Activated CD4-positive, alpha-beta T cell treated with anti-CD3 and anti-CD28 coated beads, Interleukin-2, amount 50 U/mL, for 48 hours (primary cell): ENCODE data around the gene HACD2.
A peak's percentile ranks its signal among the peaks of the same experiment; 100 is the strongest.

Experiments
- DNase-seq, 2 experiments: peaks; one replicate each; pipeline ENCODE4 v3.0.0-alpha.2; 2020

The HACD2 gene

DNA sequence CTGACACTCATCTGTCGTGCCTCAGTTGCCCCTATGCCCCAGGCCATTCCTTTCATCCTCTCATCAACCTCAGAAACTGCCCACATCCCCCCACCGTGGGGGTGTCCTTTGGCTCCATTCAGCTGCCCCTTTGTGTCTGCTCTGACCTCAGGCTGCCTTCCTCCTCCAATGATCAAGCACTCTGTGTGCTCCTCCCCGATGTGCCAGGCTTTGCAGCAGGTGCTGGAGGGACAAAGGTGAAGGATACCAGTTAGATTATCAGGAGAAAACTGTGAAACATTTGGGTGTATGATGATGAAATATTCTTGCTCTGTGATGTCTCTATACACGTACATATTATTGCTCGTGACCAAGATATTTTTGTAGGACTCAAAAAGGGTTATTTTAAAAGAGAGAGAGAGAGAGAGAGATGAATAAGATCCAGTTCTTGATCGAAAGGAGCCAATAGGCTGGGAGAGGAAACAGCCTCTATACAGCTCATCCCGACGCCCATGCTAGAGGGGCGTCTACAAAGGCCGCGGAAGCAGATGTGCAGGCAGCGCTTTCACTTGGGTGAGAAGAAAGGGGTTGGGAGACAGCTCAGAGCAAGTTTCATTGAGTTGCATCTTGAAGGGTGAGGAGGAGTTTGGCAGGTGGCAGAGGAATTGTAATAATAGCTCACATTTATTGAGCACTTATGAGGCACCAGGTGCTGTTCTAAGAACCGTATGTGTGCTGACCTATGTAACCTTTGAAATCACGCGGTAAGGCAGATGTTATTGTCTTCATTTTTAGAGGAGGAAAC, 107.7 kb downstream of the HACD2 start:
- DNase-seq: no peak

DNA sequence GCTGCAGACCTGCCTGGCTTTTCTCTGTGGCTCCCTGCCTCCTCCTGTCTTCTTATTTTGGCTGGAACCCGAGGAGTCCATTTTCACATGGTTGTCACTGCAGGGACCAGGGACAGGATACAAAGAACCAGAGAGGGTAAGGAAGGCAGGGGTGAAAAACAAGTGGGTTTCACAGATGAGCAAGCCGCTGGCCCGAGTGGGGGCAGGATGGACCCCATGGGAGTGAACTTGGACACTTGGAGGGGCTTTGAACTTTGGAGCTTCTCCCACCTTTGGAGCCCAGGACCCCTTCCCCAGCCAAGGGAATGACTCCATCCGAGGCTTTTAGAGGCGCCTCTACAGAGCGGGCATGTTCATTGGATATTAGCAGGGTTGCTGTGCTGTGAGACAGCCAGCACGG, 109.1 kb downstream of the HACD2 start:
- no peak for DNase-seq

DNA sequence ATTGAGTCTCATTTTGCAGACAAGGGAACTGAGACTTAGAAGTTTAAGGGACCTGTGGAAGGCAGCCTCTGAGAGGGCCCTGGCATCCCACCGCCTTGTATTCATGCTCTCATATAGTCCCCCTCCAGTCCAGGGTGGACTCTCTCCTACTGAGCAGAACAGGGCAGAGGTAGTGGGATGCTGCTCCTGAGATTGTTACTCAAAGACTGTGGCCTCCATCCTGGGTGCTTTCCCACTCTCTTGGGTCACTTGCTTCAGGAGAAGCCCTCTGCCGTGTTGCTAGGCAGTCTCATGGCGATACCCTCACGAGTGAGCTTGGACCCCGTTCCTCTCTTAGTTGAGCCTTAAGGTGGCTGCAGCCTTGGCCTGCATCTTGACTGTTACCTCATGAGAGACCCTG, 113.7 kb downstream of the HACD2 start:
- DNase-seq: no peak

DNA sequence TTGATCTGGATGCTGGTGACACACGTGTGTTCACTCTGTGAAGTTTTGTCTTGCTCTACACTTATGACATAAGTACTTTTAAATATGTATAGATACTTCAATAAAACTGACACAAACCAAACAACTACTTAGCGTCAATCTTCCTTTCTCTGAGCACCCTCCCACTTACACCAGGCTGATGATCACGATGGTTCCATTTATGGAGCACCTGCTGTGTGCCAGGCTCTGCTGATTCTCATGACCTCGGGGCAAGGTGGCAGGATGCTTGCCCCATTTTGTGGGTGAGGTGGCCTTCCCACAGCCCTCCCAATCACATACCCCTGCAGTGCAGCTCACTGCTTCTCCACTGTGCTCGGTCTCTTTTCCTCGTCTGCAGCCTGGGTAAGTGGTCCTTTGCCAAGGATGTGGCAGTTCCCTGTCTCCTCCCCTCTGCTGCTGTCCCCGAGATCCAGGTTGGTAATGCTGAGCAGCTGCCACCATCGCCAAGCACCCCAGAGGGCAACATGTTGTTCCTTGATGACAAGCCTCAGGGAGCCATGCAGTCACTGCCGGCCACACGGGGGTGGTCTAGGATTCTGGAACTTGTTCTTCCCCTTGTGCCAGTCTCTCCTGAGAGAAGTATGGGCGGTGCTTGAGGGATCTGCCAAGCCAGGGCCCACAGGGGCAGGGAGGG, 115.4 kb downstream of the HACD2 start:
- DNase-seq: no peak

DNA sequence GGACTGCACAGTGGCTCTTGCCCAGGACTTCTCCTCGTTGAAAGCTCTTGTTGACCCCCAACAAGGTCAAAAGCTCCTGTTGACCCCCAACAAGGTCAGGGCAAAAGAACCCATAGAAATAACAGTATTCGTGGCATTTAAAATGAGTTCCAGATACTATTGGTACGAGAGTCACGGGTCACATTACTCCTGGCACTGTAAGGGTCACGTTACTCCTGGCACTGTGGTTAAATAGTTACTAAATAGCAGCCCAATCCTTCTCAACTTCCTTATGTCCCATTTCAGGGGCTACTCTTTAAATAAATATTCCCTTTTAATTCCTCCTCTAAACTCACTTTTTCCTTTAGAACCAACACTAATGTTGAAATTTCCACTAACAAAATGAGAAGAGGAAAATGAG, 117.8 kb downstream of the HACD2 start:
- DNase-seq: no peak

DNA sequence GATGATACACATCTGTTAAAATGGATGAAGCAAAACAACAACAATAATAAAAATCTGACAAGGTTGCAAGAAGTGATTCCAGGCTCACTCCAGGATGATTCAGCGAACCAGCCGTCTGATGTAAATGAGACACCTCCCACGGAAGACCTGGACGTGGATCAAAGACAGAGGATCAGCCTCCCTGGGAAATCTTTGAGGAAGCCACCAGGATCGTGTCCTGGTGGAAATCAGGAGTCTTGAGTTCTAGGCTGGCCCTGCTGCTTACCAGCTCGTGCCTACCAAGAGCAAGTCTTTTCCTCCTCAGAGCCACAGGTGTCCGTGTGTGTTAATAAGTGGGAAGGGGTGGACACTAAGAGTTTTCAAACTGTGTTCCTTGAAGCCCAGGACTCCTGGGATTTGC, 120.6 kb downstream of the HACD2 start:
- DNase-seq: no peak

DNA sequence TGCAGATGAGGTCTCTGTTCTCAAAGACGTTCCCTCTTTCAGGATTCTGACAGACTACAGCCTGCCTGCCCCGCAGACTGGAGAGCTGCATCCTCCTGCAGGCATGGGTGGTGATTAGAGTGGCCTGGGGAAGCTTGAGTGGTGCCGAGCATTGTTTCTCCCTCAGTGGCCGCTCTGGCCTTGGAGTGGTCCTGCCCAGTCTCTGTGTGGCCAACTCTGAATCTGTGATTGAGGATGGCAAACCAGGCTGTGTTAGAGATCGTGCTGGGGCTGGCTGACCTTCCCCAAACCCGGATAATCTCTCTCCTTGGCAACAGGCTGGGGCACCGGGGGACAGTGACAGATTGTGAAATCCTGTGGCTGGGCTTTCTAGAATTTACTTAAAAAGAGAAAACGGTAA, 125.0 kb downstream of the HACD2 start:
- no peak for DNase-seq

DNA sequence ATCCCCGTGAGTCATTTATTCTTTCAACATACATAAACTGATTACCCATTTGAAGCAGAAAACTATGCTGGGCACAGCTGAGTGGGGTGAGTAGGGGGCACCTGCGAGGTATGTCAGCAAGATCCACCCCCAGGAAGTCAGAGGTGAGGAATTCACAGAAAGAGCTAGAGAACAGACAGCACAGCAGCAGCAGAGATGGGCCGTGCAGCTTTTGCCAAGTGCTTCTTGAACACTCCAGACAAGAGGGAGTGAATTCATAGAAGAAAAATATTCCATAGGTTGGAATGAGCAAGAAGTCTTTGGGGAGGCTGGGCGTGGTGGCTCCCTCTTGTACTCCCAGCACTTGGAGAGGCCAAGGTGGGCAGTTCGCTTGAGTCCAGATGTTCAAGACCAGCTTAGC, 126.6 kb downstream of the HACD2 start:
- no peak for DNase-seq

DNA sequence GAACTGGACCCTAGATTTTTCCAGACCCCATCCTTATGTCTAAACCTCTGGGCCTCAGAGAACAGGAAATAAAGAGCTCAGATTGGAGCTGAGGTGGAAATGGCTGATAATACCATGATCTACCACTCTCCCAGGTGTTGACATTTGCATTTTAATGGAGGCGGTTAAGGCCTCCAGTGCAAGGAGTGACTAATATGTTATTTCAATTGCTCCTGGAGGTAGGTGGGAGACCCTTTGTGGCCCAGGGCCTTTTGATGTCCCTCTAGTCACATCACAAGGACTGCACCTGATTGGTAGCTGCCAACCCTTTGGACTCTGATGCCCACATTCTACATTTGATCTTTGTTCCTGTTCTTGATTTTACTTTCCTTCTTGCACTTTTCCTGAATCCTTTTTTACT, 127.0 kb downstream of the HACD2 start:
- DNase-seq: no peak

DNA sequence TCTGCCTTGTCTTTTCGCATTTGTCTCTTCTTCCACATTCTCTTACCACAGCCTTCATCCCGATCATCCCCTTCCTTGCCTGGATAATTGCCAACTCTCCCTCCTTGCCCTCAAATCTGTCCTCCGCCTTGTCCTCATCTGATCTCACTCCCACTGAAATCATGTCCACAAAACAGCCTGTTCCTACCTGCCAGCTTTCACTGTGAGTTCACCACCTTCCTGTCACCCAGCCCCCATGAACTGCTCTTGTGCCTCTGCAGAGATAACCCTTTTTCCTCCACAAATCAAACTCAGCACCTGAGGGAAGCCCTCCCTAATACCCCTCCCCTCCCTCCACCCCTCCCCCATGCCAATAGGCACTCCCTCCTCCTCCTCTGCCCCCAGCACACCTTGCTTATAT, 131.2 kb downstream of the HACD2 start:
- DNase-seq: no peak

DNA sequence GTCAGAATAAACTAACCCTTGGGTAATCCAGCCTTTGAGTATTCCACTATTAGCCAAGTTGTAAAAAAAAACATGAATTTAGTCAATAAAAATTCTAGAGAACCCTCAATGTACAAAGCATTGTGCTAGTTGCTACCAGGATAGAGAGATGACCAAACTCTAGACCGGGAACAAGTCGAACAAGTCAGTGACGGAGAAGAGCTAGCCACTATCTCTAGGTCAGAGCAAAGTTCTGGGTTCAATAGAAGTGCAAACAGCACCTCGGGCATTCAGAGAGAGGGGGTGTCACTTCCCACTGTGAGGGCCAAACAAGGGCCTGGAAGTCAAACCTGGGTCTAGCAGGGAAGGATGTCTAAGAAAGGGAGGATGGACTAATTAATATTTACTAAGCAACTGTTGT, 133.7 kb downstream of the HACD2 start:
- DNase-seq: no peak

DNA sequence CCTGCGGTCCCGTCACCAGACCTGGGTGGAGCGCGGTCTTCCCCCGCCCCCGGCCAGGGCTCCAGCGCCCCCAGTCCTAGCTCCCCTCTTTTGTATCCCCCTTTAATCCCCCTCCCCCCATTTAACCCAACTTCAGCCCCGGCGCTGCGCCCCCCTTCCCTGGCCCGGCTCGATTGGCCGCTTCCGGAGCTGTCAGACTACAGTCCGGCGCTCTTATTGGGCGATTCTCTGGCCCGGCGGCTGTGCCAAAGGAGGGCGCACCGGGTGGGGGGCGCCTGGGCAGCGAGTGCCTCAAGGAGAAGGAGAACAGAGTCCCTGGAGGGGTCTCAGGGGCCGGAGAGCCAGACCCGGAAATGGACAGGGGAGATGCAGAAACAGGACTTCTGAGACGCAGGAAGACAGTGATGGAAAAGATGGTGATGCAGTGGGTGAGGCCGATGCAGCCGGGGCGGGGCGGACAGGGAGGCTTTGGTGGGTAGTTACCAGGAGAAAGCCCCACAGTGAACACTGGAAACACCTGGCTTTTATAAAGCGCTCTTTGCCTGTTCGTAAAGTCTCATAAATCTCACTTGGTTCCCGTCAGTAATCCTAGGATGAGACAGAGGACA, 134.8 kb downstream of the HACD2 start:
- DNase-seq: no peak

DNA sequence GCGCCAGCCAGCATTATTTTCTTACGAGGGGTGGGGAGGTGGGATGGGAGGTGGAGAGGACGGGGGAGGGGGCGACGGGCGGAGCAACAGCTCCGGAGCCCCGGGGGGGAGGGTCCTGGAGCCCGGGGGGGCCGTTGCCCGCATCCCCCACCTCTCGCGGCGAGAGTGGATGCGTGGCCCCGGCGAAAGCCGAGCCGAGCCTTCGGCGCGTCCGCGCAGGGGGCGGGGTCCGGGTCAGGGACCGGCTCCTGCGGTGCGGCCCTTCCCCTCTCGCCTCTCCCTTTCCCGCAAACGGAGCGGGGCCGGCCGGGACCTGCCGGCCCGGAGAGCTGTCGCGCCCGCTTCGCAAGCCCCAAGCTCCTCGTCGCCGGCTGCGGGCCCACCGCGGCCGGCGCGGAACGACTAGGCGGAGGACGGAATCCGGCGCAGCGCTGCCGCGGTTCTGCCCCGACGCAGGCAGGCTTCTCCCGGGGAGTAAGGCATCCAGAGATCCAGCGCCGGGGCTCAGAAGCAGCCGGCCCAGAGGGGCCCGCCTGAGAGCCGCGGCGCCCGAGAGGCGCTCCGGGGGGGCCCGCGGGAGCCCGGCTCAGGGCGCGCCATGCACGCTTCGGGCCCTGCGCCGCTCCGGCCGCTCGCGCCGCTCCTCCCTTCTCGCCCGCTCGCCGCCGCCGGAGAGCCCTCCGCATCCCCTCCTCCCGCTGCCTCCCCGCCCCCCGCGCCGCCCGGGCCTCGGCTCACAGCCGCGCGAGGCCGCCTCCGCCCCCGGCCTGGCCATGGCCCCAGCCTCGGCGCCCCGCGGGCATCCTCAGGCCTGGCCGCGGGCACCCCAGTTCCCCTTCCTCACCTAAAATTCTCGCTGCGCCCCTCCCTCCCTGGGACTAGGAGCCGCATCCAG, 135.5 kb downstream of the HACD2 start:
- peak; percentile 9 to 16 for DNase-seq

DNA sequence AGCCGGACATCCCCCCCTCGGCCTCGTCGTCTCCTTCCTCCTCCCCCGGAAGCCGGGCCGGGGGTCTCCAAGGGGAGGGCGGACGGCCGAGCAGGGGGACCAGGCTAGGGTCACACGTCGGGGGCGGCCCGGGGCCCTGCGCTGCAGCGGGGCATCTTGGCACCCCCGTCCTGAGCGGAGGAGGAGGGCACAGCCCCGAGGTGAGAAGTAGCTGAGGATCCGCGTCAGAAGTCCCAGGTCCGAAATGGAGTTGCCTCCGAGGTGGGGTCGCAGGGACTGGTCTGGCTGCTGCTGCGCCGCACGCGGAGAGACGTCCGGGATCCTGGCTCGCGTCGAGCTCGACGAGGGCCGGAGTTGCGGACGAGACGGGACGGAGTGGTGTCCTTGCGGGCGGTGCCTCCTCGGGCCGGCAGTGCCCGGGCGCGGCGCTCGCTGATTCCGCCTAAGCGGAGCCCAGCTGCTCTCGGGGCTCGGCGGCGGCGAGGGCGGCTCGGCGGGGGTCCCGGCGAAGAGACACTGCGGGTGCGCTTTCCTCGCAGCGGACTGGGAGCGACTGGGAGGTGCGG, 136.2 kb downstream of the HACD2 start, which contains the start of gene ADCY5:
TSS of gene ADCY5 (minus strand) at position 555 of the 566 bp plus-strand sequence. CDS start at position 10, 545 bp downstream.
- peak in 1 of 2 experiments; percentile 6 for DNase-seq

DNA sequence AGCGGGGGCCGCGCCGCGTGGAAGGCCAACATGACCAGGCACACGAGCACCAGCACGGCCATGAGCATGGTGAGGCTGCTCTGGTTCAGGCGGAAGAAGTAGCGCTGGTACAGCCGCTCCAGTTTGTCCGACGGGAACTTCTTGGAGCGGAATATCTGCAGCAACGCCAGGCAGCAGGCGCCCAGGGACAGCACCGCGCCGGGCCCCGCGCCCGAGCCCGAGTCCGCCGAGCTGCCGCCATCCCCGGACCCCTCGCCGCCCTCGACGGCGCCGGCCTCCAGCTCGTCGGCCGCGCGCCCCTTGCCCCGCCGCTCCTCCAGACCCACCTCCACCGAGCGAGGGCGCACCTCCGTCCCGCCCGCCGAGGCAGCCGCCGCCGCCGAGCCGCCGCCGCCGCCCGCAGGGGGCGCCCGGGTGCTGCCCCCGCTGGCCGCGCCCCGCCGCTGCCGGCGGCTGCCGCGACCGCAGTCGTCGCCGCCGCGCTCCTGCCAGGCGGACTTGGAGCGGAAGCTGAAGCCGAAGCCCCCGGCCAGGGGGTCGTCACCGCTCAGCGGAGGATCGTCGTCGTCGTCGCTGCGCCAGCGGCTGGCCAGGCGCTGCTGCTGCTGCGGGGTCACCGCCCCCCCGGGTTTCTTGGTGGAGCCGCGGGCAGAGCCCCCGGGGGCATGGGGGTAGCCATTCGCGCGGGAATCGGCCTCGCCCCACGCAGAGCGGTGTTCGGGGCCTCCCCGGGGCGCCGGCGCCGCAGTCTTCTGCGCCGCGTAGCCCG, 136.9 kb downstream of the HACD2 start:
- DNase-seq: peak; percentile 44 to 52

DNA sequence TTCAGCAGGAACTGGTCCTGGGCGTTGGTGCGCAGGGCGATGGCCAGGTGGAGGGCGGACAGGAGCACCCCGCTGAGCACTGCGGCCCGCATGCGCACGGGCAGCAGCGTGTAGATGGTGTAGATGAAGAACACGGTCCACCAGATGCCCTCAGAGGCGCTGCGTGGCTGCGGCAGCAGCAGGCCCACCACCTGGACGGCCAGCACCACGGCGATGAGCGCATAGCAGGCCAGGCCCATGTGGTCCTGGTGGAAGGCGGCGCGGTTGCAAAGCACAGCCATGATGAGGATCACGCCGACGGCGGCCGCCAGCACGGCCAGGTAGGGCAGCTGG, 137.5 kb downstream of the HACD2 start:
- no peak for DNase-seq

DNA sequence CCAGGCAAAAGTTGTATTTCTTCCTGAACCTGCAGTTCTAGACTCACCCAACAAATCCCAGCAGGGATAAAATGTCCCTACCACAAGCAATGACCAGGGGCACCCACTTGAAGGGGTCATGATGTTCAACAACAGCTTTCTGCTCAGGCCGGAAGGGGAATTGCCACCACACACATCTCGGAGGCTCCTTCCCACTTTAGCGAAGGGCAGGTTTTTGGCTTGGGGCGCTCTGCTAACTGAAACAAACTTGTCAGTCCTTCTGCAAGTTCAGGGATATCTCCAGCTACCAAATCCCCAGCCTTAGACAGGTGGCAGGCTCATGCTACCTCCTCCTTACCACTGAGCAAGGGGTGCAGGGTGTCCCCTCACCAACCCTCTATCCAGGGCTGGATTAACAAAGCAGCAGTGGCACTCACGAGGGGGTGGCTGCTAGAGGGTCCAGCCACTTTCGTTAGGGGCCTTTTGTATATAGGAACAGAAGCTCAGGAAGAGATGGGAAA, 138.2 kb downstream of the HACD2 start:
- no peak for DNase-seq

DNA sequence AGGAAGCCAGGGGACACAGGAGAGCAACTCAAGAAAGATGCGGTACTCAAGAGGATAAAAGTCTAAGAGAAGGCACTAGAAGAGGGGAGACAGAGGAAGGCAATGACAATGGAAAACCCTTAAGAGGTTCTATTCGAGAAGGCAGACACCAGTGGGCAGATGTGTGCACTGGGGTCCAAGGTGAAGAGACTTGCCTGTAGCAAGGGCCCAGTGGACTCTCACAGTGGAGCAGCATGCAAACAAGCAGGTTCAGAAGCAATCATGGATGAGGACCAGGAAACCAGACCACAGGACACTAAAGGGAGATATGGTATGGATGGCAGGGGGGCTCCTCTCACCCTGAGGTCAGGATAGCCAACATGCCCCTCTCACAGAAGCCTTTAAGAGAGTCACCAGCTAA, 138.6 kb downstream of the HACD2 start:
- DNase-seq: no peak

DNA sequence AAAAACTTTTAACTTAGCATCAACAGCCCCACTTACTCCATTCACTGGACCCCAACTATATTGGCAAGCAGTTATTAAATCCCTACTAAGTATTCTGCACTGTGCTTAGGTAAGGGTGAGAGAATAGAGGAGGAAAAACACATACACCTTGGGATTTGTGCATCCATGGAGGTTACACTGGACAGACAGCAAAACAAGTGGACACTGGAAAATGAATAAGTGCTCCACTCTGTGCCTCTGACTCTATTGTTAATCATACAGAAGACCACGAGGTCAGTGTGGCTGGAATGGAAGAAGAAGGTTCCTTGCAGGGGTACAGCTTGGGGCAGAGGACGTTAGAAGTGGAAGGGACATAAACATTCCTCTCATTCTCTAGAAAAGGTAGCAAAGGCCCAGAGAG, 139.2 kb downstream of the HACD2 start:
- no peak for DNase-seq

DNA sequence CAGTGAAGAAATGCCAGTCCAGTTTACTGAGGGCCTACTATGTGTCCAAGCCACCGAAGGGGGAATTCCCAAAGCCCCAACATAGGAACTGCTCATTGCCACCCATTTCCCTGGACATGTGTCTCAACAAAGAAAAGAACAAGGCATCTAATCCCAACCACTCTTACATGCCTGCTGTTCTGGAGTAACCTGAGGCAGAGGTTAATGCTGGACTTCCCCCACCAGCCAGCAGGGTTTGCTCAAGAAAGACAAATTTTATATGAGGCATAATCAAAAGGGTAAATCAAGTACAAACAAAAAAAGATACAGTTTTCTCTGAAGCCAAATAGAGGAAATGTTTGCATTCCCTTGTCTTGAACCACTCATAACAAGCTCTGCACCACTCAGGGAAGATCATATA, 140.1 kb downstream of the HACD2 start:
- DNase-seq: no peak

DNA sequence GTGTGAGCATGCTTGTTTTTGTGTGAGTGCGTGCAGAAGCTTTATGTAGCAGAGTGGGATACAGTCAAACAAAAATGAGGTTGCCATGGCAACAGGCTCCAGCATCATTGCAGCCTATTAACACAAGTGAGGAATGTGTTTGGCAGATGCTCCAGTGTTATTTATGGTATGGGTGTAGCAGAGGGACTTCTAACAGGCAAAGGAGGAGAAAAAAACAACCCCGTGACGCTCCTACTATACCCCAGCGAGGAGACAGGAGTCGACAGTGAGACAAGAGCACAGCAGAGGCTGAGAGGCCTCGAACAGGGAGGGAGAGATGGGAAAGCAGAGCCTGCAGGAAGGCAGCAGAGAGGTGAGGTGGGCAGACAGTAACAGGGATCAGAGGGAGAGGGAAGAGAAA, 140.8 kb downstream of the HACD2 start:
- DNase-seq: no peak

DNA sequence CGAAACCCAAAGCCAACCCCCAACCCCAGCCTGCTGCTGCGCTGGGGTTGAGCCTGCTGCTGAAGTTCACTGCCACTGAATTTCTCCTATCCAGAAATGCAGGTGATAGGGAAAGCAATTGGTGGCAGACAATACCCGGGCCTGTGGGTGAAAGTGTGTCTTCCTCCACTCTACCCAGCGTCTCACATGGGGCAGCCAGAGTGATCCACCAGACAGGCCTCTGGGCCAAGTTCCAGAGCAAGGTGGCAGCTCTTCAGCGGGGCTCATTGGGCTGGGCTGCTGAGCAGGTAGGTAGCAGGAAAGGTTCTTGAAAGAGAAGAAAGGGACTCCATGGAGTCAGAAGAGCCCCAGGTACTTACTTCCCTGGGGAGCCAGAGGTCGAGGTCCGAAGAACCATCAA, 141.9 kb downstream of the HACD2 start:
- DNase-seq: no peak
